HG02938 (cell line): Measurements from ENCODE around the gene DDRGK1.
"Not testable (repeated sequence)": the region's sequence is repeated elsewhere in the genome, so short reads cannot be mapped to it uniquely, and the experiment has no call there.

Source experiments
- ATAC-seq: cut with Tn5 transposase; IDR thresholded peaks from one replicate; pipeline ENCODE4 v1.9.1; 2021; ENCODE audit warnings: mild to moderate bottlenecking, moderate library complexity; ENCODE audit not compliant: unreplicated experiment

DDRGK1 gene

GRCh38 chr20:3189561-3190131 is 14.8 kb downstream of the DDRGK1 start:
- ATAC-seq = no peak

- no peak for ATAC-seq
These were observed 15.6 kb downstream of the DDRGK1 start for GRCh38 chr20:3188823-3189413.

- not testable (repeated sequence) for ATAC-seq
These were observed 16.6 kb downstream of the DDRGK1 start for GRCh38 chr20:3187861-3188260.

- no peak for ATAC-seq
These were observed 20.4 kb downstream of the DDRGK1 start for GRCh38 chr20:3183896-3184612.

- ATAC-seq = not testable (repeated sequence)
These were observed 22.1 kb downstream of the DDRGK1 start for GRCh38 chr20:3182429-3182828.

- no peak for ATAC-seq
These were observed 23.2 kb downstream of the DDRGK1 start for GRCh38 chr20:3181270-3181669.

GRCh38 chr20:3180319-3180718 is 24.2 kb downstream of the DDRGK1 start:
- ATAC-seq = no peak

GRCh38 chr20:3177746-3178485 is 26.6 kb downstream of the DDRGK1 start:
- ATAC-seq = no peak

GRCh38 chr20:3175270-3175669 is 29.2 kb downstream of the DDRGK1 start:
- ATAC-seq = no peak

- no peak for ATAC-seq
These were observed 29.8 kb downstream of the DDRGK1 start for GRCh38 chr20:3174442-3175261.

GRCh38 chr20:3173610-3174441 is 30.7 kb downstream of the DDRGK1 start:
- peak; percentile 88 for ATAC-seq

- ATAC-seq = peak; percentile 42
These were observed 31.4 kb downstream of the DDRGK1 start, which contains the start of gene LZTS3 for GRCh38 chr20:3172933-3173609. Gene LZTS3 (minus strand): TSS chr20:3173549. CDS start chr20:3167163, 6,386 bp downstream.

- ATAC-seq = no peak
These were observed 32.2 kb downstream of the DDRGK1 start for GRCh38 chr20:3172126-3172932.

GRCh38 chr20:3171391-3172125 is 32.9 kb downstream of the DDRGK1 start:
- ATAC-seq = no peak

- ATAC-seq = no peak
These were observed 35.5 kb downstream of the DDRGK1 start for GRCh38 chr20:3168829-3169590.

- no peak for ATAC-seq
These were observed 36.2 kb downstream of the DDRGK1 start for GRCh38 chr20:3168079-3168828.
